ELR (cell line): ENCODE measurements around the gene PLCD4.

Experiments
- DNase-seq: peaks from one replicate; pipeline ENCODE4 v3.0.0-alpha.2; 2015; ENCODE audit warnings: low read depth

The PLCD4 gene

GRCh38 chr2:218607436-218608115, at the start of gene PLCD4:
Gene PLCD4, plus strand, starts transcription at chr2:218607899. Its CDS starts 7,841 bp downstream, at chr2:218615740.
- DNase-seq: peak; percentile 76

- no peak for DNase-seq
These were observed 49.8 kb upstream of the PLCD4 start for GRCh38 chr2:218557941-218558340.

- no peak for DNase-seq
These were observed 48.7 kb upstream of the PLCD4 start for GRCh38 chr2:218558986-218559385.

- no peak for DNase-seq
These were observed 43.6 kb upstream of the PLCD4 start for GRCh38 chr2:218564056-218564455.

GRCh38 chr2:218566296-218566695, 41.4 kb upstream of the PLCD4 start:
- DNase-seq: no peak

DNA sequence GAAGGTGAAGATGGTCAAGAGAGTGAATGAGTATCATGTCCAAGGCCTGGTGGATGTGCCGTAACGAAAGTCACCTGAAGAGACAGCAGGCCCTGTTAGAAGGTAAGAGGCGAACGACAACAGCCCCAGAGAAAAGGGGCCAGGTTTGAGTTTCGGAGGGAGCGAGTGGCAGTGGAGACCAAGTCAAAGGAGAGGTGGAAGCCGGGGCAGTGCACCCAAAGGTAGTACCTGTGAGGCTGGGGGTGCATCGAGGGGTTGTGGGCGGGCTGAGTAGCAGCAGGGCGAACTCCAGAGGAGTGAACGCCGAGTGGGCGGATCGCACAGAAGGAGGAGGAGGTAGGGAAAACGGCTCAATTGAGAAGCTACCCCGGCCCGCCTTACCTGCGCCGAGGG, 39.9 kb upstream of the PLCD4 start:
- DNase-seq: no peak

- peak; percentile 99 for DNase-seq
These were observed 39.3 kb upstream of the PLCD4 start, which contains the start of the genes CNOT9 and USP37 for GRCh38 chr2:218568190-218569037. Gene CNOT9, plus strand, starts transcription at chr2:218568839. Its CDS starts 116 bp downstream, at chr2:218568955. Gene USP37, minus strand, starts transcription at chr2:218568351. Its CDS starts 9,698 bp downstream, at chr2:218558653.

- peak; percentile 87 for DNase-seq
These were observed 38.7 kb upstream of the PLCD4 start for GRCh38 chr2:218569038-218569431.

- peak; percentile 66 for DNase-seq
These were observed 37.8 kb upstream of the PLCD4 start for GRCh38 chr2:218569661-218570500.

DNA sequence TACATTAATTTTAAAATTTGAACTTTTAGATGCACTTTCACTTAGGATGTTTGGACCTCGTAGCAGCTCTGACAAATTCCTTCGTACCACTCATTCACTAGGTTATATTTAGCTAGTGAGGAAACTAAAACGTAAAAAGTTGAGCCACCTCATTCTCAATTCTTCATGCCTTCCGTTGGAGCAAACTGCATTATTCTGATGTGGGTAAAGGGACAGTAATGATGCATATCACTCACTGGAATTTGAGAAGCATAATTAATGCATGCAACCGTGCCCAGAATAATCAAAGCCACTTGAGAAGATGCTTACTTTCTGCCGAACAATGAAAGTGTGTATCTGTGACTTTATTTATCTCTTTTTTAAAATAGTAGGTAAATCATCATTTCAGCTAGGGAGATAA, 36.8 kb upstream of the PLCD4 start:
- peak; percentile 48 for DNase-seq

DNA sequence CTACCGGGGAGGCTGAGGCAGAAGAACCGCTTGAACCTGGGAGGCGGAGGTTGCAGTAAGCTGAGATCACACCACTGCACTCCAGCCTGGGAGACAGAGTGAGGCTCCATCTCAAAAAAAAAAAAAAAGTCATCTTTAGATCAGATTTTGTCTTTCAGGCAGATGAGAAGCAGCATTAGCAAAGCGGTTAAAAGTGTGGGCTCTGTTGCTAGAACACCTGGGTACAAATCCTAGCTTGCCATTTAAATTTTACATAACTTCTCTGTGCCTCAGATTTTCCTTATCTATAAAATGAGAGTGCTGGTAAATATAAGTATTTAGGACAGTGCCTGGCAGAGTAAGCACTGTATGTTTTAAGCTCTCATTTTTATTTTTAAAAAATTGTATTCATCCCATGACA, 30.8 kb upstream of the PLCD4 start:
- DNase-seq: no peak

DNA sequence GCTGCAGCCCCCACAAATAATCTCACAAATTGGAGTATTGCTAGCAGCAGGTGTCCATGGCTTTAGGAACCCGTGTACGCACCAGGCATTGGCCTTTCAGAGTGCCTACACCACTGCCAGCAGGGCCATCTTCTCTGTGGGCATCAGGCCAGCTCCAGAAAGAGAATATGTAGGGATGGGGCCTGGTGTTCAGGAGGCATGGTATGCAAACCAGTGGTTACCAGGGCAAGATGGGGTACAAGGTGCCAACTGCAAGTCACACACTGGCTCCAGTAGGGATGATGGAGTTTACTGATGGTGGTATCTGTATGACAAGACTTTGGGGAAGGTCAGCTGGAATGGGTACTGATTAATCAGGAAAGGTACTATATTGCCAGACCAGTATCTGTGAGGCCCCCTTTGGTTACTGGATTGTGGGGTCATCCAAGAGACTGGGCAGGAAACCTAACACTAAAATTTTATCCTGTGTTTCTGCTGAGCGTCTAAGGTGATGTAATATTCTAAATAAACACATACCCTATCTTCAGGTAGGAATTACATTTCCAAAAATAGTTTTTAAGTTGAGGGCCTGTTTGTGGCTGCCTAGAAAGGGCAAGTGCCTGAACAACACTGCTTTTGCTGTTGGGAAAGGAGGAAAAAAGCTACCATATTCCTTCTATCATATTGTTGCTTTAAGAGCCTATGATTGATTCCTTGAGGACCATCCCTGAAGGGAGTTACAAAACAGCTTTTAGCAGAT, 30.0 kb upstream of the PLCD4 start:
- no peak for DNase-seq

DNA sequence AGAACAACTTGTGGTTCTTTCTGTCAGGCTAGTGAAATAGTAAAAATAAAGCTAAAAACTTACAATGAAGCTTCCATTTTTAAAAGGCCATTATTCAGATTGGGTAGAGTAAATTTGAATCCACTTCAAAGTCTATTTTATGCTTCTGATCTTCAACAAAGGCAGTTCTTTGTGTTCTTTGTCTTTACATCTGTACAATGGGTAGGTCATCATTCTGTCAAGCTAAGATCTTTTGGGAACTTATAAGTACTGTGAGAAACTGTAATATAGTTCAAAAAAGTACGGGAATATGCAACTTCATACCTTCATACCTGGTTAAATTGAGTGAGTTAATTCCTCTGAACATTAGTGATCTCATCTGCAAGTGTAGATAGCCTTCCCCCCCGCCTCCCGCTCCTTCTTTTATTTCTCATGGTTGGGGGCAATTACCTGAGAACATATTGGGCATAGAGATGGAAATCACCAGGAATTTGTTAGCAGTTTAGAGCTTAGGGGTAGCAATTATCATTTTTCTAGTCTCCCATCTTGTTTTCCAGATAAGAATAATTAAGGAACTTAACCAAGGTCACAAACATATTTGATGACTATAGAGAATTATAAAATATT, 29.3 kb upstream of the PLCD4 start:
- no peak for DNase-seq

DNA sequence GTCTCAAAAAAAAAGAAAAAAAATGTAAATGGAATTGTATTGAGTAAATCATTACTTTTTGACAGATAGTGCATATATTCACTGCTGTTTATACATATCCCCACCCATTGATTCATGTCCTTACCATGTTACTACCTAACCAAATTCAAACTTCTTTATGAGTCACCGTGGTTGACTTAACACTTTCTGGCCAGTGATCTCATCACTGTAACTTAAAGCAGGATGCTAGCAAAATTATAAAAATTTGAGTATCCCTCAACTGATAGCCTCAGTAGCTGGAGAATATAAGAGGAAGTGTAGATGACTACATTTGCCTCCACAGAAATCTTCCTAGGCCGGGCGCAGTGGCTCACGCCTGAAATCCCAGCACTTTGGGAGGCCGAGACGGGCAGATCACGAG, 25.6 kb upstream of the PLCD4 start:
- peak; percentile 99 for DNase-seq

DNA sequence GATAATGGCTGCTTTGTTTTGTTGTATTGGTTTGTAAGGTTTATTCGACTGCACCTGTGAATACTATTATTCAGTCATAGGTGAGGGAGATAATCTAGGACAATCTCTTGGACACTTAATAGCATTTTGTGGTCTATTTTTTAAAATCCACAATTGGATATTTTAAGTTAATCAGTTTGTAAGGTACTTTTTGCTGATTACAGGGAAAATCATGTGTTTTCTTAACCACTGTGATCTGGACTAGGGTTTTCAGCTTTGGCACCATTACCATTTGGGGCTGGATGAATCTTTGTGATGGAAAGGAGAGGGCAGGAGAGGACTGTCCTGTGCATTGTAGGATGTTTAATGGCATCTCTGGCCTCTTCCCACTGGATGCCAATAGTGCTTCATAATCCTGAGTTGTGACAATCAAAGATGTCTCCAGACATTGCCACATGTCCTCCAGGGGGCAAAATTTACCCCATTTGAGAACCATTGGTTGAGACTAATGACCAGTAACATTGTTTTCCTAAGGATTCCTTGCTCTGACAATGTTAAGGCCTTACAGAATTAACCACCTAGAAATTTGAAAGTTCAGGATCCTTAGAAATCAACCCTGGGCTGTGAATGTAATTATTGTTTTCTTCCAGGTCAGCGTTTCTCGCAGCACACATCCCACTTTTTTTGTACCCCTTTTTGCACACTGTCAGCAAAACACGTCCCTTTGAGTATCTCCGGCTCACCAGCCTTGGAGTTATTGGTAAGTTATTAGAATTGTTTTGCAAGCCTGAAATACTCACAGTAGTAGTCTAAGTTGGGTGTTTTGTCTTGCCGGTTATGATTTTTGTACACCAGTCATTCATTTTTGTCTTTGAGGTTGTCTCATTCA, 23.5 kb upstream of the PLCD4 start:
- DNase-seq: no peak

DNA sequence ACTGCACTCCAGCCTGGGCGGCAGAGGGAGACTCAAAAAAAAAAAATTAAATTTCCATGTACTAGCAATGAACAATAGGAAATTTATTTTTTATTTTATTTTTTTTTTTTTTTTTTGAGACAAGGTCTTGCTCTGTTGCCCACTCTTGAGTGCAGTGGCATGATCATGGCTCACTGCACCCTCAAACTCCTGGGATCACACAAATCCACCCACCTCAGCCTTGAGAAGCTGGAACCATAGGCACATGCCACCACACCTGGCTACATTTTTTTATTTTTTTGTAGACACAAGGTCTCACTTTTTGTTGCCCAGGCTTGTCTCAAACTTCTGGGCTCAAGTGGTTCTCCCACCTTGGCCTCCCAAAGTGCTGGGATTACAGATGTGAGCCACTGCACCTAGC, 22.2 kb upstream of the PLCD4 start:
- no peak for DNase-seq

GRCh38 chr2:218605432-218605831, 2.3 kb upstream of the PLCD4 start:
- no peak for DNase-seq

GRCh38 chr2:218615868-218616315, 8.2 kb downstream of the PLCD4 start:
- DNase-seq: no peak

DNA sequence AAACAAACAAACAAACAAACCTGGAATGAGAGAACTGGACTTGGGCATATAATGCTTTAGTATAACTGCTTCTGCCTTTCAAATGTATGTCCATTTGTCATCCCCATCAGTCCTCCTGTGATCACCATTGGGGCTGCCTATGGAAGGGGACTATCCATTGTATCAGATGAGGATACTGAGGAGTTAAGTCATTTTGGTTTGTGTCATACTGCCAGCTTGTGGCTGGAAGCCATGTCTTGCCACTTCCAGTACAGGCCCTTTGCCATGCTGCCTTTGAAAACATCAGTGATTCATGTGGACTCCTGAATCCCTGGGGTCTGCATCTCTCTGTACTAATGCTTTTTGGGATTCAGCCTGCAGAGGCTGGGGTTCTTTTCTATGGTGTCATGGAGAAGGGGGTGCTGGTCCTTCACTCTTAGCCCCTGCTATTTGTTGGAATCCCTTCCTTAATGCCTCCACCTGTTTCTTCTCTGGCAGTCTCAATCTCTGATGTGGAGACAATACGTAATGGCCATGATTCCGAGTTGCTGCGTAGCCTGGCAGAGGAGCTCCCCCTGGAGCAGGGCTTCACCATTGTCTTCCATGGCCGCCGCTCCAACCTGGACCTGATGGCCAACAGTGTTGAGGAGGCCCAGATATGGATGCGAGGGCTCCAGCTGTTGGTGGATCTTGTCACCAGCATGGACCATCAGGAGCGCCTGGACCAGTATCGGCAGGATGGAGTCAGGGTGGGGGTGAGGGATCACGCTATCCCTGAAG, 10.6 kb downstream of the PLCD4 start:
- DNase-seq: peak; percentile 26
